ENCODE data around the gene CCDC14. TPM values are rescaled to one million over a fixed set of nuclear protein-coding genes. Genes with fewer than 3 reads are reported as not detected.
"Not testable (repeated sequence)": the region's sequence is repeated elsewhere in the genome, so short reads cannot be mapped to it uniquely, and the experiment has no call there.

CCDC14 gene
- total RNA-seq, 1 experiment from 2014 or later: 50.6 TPM

GRCh38 chr3:124001366-124001765 is 40.3 kb upstream of the CCDC14 start:
- BruUV-seq (replicated peaks); intact Hi-C loops (cut with micrococcal nuclease; ENCODE audit: unreplicated experiment): not testable (repeated sequence)

GRCh38 chr3:123997543-123997942 is 36.5 kb upstream of the CCDC14 start:
- Histone ChIP-seq H3K36me3 (ENCODE audit: low read depth) (no peaks in the 10 kb centered on the region), H3K4me2 (no peak overlapping the region), H3F3A (ENCODE audit: insufficient read depth, low read depth) (no peaks in the 10 kb centered on the region), H3K27ac (no peak overlapping the region), H3K9me2 (ENCODE audit: insufficient read depth) (no peaks in the 10 kb centered on the region), H3K4me3 (no peak overlapping the region), H4K20me1 (ENCODE audit: insufficient read depth) (no peaks in the 10 kb centered on the region), H3K27me3 (ENCODE audit: insufficient read depth, low read depth) (peaks cover 66% of the 10 kb centered on the region), H3K4me1 (replicated peaks; ENCODE audit: insufficient read depth) (no peaks in the 10 kb centered on the region), H3K9me3 (ENCODE audit: insufficient read depth, low read depth) (no peaks in the 10 kb centered on the region), H3K79me2 (ENCODE audit: low read depth) (no peaks in the 10 kb centered on the region), H2AFZ (no peak overlapping the region)
- CTCF ChIA-PET: no interaction called here
- intact Hi-C loops (cut with micrococcal nuclease; ENCODE audit: unreplicated experiment): no loop called here
- POLR2A ChIA-PET (ENCODE audit: unreplicated experiment): no interaction called here
- no peak for DNase-seq
- no peak for TF ChIP-seq EZH2 (IDR thresholded peaks at IDR 0.05; ENCODE audit: low read depth)
- no peak for TF ChIP-seq CTCF (conservative IDR thresholded peaks at IDR 0.05)
- BruUV-seq (replicated peaks): no TSS peak

More at GRCh38 chr3:124001366-124001765, 40.3 kb upstream of the CCDC14 start:
- H3K4me3 ChIP-seq; H4K20me1 ChIP-seq (ENCODE audit: insufficient read depth); H3K4me1 ChIP-seq (replicated peaks; ENCODE audit: insufficient read depth); H3K27ac ChIP-seq; H3K9me2 ChIP-seq (ENCODE audit: insufficient read depth); H3K36me3 ChIP-seq (ENCODE audit: low read depth); H3K79me2 ChIP-seq (ENCODE audit: low read depth); H2AFZ ChIP-seq; DNase-seq; H3K9me3 ChIP-seq (ENCODE audit: insufficient read depth, low read depth); H3F3A ChIP-seq (ENCODE audit: insufficient read depth, low read depth); H3K4me2 ChIP-seq: not testable (repeated sequence)
- H3K27me3 ChIP-seq (ENCODE audit: insufficient read depth, low read depth): peaks cover 57% of the 10 kb centered on the region
- ChIA-PET CTCF (interaction anchor here (0.9 kb wide), 1 partner anchor 329 kb away, joined by 3 read pairs; no protein-coding TSS in a partner anchor), POLR2A (ENCODE audit: unreplicated experiment) (interaction anchor here (0.6 kb wide), 1 partner anchor 472 kb away, joined by 3 read pairs; no protein-coding TSS in a partner anchor)

DNA sequence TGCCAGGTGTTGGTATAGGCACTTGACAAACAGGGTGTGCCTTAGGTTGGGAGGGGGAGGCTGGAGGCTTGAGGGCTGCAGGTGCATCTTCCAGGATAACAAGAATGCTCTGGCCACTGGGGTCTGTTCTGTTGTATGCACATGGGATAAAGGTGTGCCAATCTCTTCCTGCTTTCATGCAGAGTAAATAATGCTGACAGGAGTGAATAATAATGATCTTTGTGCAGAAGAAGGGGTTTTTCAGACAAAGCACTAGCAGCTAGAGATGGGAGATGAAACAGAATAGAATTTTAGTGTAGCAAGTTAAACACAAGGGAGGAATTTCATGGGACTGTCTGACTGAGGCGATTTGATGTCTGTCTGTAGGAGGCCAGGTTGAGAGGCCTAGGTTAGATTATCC is 32.8 kb upstream of the CCDC14 start:
- no peaks in the 10 kb centered on the region for H3K9me2 ChIP-seq (ENCODE audit: insufficient read depth)
- no peaks in the 10 kb centered on the region for H3F3A ChIP-seq (ENCODE audit: insufficient read depth, low read depth)
- H3K79me2 ChIP-seq (ENCODE audit: low read depth): no peaks in the 10 kb centered on the region
- intact Hi-C loops (cut with micrococcal nuclease; ENCODE audit: unreplicated experiment): no loop called here
- no peak for DNase-seq
- H4K20me1 ChIP-seq (ENCODE audit: insufficient read depth): no peaks in the 10 kb centered on the region
- ChIA-PET POLR2A (ENCODE audit: unreplicated experiment) (no interaction called here), CTCF (no interaction called here)
- H3K27me3 ChIP-seq (ENCODE audit: insufficient read depth, low read depth): peaks cover 60% of the 10 kb centered on the region
- TF ChIP-seq CTCF (conservative IDR thresholded peaks at IDR 0.05) (no peak), EZH2 (IDR thresholded peaks at IDR 0.05; ENCODE audit: low read depth) (no peak)
- H3K4me2 ChIP-seq: no peak overlapping the region
- H3K4me1 ChIP-seq (replicated peaks; ENCODE audit: insufficient read depth): no peaks in the 10 kb centered on the region
- H3K4me3 ChIP-seq: no peak overlapping the region
- no peaks in the 10 kb centered on the region for H3K9me3 ChIP-seq (ENCODE audit: insufficient read depth, low read depth)
- H3K27ac ChIP-seq: no peak overlapping the region
- H3K36me3 ChIP-seq (ENCODE audit: low read depth): no peaks in the 10 kb centered on the region
- BruUV-seq (replicated peaks): no TSS peak
- H2AFZ ChIP-seq: no peak overlapping the region

DNA sequence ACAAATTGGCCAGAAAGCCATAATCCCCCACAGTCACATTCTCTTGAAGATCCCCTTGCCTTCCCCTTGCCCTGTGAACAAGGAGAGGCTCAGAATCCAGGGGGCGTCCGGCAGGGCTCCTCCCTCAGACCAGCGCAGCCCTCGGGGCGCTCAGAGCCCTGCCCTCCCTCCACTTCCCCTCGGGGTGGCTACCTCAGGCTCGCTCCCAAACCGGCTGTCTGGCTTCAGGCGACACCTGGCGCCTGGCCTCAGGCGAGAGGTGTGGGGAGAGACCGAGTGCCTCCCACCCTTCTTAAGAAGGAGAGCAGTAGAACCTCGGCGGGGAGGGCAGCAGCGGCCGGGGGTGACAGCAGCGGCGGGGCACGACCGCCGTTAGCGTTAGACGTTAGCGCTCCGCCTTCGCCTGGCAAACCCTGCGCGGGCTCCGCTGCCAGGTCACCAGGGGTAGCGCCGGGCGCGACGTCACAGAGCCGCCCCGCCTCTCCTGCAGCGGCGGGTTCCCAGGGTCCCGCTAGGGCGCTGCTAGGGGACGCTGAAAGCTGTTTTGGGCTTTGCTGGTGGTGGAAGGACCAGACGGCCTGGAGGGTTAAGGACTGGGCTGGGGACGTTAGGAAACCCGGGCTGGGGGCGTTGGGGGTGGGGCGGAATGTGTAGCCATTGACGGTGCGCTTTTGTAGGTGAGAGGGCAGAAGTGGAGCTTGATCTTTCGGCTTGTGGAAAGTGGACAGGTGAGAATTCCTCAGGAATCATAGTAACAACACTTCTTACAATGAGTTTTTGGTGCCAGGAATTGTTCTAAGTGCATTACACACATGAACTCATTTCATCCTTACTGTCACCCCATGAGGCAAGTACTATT is 30.9 kb upstream of the CCDC14 start, which contains the start of gene ROPN1:
ROPN1 (minus strand) TSS at position 395 of the 859 bp plus-strand sequence. CDS start 11,643 bp downstream, outside the sequence.
- CTCF ChIA-PET; H3F3A ChIP-seq (ENCODE audit: insufficient read depth, low read depth); intact Hi-C loops (cut with micrococcal nuclease; ENCODE audit: unreplicated experiment); H2AFZ ChIP-seq; H4K20me1 ChIP-seq (ENCODE audit: insufficient read depth); H3K36me3 ChIP-seq (ENCODE audit: low read depth); H3K4me1 ChIP-seq (replicated peaks; ENCODE audit: insufficient read depth); H3K27ac ChIP-seq; H3K79me2 ChIP-seq (ENCODE audit: low read depth); H3K9me3 ChIP-seq (ENCODE audit: insufficient read depth, low read depth); POLR2A ChIA-PET (ENCODE audit: unreplicated experiment); H3K4me2 ChIP-seq; DNase-seq; BruUV-seq (replicated peaks); H3K4me3 ChIP-seq; H3K9me2 ChIP-seq (ENCODE audit: insufficient read depth): not testable (repeated sequence)
- peaks cover 66% of the 10 kb centered on the region for H3K27me3 ChIP-seq (ENCODE audit: insufficient read depth, low read depth)

Data from PC-9 (cell line).